GM21576 (cell line): ENCODE data around the gene GABBR1.

Experiments used
- ATAC-seq: cut with Tn5 transposase; IDR thresholded peaks from one replicate; pipeline ENCODE4 v1.9.1; 2021; ENCODE audit warnings: mild to moderate bottlenecking, moderate library complexity; ENCODE audit not compliant: unreplicated experiment

GABBR1 gene

DNA sequence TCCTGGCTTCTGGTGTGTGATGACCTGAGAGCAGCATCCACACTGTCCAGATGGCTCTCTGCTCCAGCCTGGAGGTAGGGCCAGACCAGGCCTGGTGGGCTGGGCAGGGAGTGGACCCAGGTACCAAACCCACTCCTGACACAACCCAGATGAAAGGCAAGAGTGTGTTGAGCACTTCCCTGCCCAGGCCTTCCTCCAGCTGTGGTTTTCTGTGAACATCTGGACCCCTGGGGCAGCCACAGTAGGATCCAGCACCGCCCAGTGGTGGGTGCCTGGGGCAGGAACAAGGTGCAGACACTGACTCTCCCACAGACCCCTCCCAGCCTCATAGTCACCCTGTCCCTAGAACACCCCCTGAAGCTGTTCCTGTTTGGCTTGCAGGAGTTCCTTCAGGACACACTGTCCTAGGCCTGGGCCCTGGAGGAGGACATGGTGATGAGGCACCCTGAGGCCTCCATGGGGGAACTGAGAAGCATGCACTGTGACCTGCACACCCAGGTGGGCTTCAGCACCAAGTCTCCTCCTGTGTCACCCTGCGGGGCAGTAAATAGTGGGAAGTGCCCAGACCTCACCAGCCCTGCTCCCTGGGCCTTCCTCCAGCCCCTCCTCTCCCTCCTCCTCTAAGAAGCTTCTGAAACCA is 102.2 kb downstream of the GABBR1 start:
- ATAC-seq, result no peak

DNA sequence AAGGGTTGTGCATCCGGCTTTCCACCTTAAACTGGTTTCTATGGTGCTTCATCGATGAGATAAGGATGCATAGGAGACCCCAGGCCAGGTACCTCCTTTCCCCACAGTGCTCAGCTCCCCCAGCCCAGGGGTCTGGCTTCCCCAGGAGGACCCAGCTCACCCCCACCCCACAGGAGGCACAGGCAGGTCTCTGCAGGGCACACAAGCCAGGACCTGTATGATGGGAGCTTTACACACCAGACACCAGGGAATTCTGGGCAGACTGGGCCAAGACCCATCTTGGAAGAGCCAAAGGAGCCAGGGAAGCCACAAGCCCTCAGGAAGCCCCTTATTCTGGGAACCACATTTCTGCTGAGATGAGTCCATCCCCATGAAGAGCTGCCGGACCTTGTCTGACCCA is 103.0 kb downstream of the GABBR1 start:
- no peak for ATAC-seq

DNA sequence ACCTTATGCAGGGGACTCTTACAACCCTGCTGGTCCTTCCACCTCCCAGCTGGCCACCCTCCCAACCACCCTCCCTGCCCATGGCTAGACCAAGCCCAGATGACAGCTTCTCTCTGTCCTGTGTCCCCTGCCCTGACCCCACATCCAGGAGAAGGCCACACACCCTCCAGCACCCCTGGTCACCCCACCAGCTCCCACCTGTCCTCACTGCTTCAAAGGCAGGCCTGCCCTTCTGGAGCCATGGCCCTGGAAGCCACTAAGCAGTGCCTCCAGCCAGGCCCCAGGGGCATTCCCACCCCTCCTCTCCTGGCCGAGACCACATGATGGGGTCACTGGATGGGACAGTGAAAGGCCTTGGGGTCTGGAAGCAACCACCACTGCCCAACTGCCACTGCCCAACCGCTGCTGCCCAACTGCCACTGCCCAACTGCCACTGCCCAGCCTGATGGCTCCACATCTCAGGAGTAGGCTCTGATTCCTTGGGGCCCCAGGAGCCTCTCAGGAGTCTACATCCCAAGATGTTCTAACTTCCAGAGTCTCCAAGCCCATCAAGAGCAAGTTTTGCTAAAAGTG is 103.9 kb downstream of the GABBR1 start:
- ATAC-seq, result no peak

DNA sequence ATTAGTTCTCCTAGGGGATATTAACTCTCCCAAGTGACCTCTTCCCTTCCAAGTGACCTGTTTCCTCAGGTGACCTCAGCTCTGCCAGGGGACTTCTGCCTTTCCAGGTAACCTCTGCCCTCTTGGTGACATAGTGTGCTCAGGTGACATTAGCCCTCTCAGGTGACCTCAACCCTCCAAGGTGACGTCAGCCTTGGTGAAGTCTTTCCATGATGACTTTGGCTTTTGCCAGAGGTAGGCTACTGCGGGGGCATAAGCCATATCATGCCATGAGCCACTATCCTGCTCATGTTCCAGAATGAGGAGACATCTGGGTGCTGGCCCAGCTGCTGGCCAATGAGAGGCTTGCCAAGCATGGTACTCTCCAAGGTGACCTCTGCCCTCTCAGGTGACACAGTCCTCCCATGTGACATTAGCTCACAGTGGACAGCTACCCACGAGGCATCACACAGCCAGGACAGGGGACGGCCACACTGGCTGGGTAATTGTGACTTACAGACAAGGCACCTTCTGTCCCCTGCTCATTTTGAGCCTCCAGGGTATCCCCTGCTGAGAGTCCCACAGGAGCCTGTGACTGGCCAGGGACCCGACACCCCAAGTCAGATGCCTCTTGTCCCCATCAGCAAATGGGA is 104.6 kb downstream of the GABBR1 start:
- ATAC-seq, result no peak

DNA sequence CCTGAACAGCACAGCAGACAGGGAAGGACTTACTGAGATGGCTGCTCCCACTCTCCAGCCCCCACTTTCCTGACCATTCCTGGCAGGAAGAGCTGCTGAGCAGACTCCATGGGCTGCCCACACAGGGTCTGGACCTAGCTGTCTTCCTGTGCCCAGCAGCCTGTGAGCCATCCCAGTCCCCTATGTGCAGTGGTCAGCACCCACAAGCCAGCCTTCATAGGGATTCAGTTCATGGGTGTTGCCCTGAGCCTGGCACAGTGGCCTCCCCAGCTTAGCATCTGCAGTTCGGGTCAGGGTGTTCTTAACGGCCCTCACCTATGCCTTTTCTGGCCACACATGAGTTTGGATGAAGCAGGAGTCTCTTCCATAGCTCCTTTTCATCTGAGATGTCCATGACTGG is 105.4 kb downstream of the GABBR1 start:
- ATAC-seq, result no peak

DNA sequence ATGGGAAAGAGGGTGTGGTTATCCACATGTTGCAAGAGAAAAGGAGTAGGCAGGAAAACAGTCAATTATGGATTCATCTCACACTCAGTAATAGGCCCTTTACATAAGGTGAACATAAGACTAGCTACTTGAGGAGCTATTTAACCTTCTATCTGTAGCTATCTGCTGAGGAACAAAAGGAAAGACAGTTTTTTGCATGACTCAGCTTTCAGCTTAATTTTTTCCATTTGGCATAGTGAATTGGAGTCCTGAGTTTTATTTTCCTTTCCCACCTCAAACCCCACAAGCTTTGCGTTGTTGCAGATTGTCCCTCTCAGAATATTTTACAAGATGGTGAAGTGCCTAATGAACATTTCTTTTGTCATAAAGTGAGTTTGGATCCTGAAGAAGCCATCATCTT is 105.9 kb downstream of the GABBR1 start:
- no peak for ATAC-seq

DNA sequence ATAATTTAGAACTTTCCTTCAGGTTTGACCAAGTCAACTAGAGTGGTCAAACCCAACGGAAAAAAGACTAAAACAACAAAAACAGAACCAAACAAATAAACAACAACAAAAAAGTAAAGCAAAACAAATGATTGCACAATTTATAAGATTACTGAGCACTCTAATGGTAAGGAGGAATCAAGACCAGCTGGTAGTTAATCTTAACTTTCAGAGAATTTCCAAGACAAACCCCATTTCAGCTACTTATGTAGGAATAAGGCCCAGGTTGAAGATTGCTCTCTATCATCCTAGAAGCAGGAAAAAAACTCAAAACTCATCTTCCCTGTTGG is 107.7 kb downstream of the GABBR1 start:
- ATAC-seq, result no peak

DNA sequence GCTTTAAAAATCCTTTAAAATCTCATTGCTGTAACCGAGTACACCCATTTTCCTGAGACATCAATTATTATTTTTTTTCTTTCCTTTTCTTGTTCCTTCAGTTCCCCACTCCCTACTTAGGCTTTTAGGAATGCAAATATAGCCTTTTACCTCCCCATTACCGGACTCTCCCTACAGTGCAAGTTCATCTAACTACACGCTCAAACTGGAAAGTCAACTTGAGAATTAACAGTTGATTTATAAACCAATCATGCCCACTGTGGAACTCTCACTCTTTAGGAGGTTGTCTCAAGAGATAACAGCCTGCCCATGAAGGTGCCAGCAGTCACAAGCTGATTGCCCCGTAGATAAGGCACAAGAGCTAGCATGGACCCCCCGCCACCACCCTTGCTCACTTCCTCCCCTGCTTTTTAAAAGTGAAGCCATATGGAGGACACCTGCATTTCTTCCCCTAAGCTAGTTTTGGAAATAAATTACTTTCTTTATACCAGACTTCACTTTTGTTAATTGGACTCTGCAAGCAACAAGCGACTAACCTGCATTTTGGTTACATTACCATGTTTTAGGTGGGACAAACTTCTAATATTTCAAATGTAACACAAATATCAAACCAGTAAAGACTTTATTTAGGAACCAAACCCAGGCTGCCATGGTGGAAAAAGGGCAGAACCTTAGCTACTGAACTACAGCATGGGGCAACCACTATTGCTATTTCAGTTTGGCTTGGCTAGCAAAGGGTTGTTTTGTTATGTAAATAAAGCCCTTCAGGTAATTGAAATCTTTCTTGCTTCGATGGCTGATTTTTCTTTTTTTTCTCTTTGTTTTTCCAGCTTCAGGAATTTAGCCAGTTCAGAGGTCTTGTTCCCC is 108.3 kb downstream of the GABBR1 start:
- ATAC-seq, result no peak

DNA sequence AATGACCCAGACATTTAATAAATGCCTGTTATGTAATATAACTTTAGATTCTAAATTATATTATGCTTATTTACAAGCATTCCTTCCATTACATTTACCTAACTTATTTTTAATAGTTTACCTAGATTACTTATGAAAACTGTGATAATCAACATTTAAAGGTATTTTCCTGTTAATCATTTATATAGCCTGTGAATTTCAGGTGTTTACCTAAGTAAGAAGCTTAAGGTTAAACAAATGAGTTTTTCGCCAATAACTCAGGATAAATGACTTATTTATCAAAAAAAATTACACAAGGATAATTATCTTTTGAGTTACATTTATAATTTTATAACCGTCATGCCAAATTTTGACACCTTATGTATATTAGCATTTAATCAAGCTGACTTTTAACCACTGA is 108.9 kb downstream of the GABBR1 start:
- no peak for ATAC-seq

DNA sequence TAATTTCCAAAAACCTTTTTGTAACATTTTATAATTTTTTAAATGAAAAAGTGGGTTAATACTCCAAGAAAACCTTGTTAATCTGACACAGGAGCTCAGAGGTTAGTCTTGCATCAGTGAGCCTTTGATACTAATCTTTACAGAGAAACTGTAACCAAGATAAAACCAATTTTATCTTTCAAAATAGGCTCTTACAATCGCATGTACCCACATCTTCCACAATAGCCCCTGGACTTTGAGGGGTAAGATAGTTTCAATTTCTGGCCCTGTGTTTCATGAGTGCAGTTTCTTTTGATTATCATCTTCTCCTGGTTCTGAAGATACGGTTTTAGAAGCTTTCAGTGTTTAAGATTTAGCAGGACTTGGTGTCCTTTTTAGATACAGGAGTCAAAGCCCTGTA is 110.8 kb downstream of the GABBR1 start:
- ATAC-seq, result no peak

DNA sequence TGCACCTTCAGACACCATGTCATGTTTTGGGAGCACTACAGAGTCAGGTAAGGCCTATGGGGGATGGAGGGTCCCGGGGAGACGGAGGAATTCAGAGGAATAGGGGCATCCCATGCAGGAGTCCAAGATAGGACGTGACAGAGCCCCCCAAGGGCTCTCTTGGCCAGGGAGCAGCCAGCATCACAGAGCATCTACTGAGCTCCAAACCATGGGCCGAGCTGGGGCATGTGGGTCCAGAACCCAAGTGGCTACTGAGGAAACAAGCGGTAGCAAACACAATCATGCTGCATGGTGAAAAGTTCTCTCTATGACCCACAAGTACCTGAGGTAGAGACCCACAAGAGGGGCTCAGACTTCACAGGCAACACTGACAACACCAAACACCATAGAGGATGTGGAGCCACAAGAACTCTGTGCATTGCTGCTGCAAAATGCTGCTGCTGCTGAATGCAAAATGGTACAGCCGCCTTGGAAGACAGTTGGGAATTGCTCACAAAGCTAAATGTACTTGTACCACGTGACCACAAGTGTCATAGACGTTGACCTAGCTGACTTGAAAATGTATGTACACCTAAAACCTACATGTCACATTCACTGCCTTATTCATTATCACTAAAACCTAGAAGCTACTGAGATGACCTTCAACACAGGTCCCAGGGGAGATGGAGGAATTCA is 111.8 kb downstream of the GABBR1 start:
- no peak for ATAC-seq

DNA sequence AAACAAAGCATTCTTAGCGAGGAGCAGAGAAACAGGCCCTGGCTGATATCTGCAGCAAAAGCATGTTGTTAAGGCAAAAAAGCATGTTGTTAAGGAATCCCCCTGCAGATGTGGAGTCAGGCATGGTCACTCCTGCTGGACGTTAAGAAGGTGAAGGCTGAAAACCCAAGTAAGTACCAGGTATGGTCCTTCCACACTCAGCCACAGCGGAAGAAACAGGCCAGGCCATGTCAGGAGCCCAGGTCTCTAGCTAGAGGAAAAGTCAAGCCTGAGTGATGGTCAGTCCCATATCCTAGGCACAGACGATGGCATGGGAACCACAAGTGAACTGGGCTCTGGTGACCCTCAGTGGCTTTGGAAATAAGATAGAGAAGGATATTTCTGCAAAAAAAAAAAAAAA is 112.8 kb downstream of the GABBR1 start:
- ATAC-seq, result no peak

DNA sequence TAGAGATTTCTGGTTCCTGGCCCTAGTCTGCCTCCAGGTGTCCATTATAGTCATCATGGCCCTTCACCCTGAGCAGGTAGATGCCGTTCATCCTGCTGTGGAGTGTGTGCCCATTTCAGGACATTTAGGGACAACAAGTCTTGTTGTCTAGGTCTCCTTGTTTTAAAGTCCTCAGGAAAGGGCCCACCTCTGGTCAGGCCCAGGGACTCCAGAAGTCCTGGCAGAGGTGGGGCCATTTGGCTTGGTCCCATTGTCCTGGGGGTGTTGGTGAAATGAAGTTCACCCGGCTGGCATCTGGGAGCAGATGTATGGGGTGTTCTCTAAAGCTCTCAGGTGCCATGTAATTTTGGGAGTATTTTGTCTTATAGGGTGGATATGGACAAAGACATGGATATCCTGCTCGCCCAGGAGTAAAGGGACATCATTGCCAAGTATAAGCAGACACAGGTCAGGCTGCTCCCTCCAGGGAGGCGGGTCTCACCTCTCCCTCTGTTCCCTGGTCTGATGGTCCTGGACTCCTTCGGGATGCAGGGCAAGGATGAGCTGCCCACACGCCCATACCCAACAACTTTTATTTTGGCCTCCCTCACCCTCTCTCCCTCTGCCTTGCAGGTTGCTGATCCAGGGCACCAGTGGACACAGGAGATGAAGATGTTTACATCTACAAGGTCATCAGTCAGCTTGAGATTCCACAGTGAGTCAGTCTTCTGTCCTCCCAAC is 113.5 kb downstream of the GABBR1 start:
- no peak for ATAC-seq

DNA sequence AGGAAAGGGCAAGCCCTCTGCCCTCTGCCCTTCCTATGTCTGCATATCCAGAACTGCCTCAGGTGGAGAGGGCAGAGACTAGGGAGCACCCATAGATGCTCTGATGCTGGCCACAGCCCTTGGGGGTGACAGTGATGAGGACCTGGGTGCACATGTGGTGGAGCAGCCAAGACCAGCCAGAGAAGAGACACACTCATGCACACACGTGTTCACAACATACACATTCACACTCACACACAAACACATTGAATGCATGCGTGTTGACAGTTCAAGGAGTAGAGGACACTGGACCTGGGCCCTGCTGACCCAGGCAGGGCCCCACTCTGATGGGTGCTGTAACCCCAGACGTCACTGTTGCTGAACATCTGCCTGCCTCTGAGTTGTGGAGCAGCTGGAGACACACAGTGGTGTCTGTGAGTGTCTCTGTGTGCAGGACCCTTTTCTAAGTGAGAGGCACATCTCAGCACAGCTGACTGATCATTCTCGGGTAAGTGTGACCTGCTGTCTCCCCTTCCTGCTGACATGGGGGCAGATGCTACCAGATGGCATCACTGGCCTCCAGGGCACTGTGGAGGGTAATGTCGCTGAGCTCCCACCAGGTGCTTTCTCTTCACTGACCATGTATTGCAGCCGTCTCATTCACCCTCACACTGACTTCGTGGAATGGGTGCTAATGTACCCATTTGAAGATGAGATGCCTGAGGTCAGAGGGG is 115.1 kb downstream of the GABBR1 start:
- no peak for ATAC-seq

DNA sequence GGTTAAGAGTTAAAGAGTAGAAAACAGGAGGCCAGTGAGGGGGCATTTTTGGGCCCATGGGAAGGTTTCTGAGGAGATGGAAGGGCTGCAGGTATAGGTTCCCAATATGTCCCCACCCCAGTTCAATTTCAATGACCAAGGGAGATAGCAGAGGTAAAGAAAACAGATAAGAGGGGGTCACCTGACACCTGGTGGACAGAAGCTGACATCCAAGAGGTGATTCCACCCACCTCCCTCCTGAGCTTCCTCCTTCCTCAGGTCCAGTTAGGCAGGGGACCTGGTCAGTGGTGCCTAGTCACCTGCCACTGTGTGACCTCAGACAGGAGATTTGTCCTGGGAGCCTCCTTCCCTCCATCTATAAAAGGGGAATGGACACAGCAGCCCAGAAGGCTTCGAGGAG is 115.7 kb downstream of the GABBR1 start:
- ATAC-seq, result no peak

DNA sequence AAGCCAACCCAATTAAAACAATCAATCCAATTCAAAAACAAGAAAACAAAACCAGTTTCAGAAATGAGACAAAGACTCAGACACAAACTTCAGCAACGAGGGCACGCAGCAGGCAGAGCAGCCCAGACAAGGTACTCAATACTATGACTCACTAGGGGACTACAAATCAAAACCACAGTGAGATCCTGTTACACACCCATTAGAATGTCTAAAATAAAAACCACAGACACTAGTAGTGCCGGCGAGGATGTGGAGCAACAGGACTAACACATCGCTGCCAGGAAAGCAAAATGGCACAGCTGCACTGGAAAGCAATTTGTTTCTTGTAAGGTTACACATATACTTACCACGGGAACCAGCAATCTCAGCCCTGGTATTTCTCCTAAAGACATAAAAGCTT is 116.9 kb downstream of the GABBR1 start:
- no peak for ATAC-seq

DNA sequence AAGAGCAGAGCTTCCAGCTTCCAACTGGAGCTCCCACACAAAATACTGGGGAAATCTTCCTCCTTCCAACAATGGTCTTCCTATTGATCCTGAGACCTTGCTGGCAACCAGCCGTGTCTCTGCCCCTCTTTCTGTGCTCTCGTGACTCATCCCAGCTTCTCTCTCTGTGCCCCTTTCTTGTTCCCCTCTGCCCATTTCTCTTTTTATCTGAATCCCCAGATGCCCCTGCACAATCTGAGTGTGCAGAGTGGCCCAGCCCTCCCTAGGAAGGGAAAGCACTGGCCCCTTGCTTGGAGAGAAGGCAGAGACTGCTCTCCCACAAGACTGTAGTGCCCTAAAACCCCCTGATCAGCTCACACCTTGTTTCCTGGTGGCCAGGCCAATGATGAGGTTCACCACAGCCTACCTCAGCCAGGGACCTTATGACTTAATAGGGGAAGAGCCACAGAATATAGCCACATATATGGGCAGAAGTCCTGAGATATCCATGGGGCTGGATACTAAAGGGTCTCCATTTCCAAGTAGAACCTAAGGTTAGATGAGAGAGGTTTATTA is 122.2 kb downstream of the GABBR1 start:
- ATAC-seq, result no peak

DNA sequence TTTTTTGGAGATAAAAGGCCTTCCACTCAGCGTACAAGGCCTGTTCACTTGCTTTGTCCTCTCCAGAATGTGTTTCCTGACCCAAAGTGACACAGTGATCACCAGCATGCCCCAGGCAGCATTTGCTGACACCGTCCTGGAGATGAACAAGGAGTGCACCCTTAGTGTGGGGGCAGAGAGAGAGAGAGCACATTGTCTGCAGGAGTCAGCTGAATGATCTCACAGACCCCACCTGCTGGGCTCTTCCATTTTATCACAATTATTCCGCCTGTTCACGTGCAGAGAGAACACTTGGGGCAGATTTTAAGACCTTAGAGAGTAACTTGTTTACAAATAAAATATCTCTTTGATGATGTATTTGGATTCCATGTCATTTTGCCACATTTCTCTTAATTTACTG is 122.8 kb downstream of the GABBR1 start:
- ATAC-seq, result no peak
